ENCODE data around the gene ZDHHC9. TPM values are rescaled to one million over a fixed set of nuclear protein-coding genes. Genes with fewer than 3 reads are reported as not detected.
A peak's percentile ranks its signal among the peaks of the same experiment; 100 is the strongest.

ZDHHC9 gene
- total and polyA plus RNA-seq, 8 donors, result 34.3 to 89.2 (median 38.4) TPM

DNA sequence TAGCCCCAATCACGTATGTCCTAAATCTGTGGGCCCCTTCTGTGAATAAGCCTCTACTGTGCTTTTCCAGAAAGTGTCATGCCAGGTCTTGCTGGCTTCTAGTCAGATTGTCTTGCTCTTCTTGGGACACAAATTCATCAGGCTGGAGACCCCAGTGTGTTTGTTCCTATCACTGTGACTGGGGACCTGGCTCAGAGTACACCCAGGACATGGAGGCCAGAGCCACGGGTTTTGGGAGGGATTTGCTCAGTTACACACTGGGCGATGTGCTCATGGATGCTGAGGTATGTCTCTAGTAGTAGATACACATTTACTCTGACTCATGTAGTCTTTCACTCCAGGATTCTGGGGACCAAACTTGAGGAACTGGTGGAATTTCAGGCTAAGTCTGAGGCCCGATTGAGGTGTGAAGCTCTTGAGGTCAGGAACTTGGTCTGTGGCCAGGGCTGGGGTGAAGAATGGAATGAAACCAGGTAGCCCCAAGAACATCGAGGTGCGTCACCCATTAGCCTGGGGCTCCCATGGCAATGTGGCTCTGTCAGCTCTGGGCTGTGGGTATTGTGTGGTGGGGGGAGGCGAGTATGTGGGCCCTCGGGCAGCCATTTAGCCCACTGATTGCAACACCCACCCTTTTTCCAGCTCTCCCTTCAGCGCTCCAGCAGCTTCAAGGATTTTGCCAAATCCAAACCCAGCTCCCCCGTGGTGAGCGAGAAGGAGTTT, 56.2 kb downstream of the ZDHHC9 start:
- intact Hi-C loops (cut with DNase I), result no loop called here
- DNase-seq, result no peak
- TF ChIP-seq, protein P1, sequence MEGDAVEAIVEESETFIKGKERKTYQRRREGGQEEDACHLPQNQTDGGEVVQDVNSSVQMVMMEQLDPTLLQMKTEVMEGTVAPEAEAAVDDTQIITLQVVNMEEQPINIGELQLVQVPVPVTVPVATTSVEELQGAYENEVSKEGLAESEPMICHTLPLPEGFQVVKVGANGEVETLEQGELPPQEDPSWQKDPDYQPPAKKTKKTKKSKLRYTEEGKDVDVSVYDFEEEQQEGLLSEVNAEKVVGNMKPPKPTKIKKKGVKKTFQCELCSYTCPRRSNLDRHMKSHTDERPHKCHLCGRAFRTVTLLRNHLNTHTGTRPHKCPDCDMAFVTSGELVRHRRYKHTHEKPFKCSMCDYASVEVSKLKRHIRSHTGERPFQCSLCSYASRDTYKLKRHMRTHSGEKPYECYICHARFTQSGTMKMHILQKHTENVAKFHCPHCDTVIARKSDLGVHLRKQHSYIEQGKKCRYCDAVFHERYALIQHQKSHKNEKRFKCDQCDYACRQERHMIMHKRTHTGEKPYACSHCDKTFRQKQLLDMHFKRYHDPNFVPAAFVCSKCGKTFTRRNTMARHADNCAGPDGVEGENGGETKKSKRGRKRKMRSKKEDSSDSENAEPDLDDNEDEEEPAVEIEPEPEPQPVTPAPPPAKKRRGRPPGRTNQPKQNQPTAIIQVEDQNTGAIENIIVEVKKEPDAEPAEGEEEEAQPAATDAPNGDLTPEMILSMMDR (IDR thresholded peaks at IDR 0.05), result no peak

DNA sequence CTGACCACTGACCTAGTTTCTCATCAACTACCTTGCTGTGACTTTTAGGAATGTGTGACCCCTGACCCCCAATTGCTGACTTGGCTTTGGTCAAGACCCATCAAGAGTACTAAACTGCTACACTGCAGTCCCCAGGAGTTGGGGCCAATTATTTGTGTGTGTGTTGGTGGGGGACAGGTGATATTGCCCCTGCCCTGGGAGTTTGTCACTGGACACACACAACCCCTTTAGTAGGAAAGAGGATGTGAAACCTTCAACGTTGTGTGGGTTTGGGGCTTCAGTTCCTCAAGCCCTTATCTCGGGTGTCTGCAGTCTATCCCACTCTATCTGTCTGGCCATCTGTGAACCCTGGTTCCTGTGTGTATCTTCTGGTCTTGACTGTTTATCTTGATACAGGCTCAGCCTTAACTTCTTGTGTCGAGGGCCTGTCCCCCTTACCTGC, 57.5 kb downstream of the ZDHHC9 start:
- DNase-seq, result no peak
- intact Hi-C loops (cut with DNase I), result no loop called here
- Histone ChIP-seq H3K27me3 (no peaks in the 10 kb centered on the region), H3K4me3 (no peak overlapping the region), H3K27ac (no peak overlapping the region), H3K4me1 (peaks cover 0 to 4% of the 10 kb centered on the region in 2 donors), H3K36me3 (peaks cover 0 to 30% of the 10 kb centered on the region in 2 donors), H3K9me3 (no peaks in the 10 kb centered on the region)
- TF ChIP-seq, protein P1 (IDR thresholded peaks at IDR 0.05), result no peak
- no peak for ATAC-seq

More for the DNA sequence above, 56.2 kb downstream of the ZDHHC9 start:
- no peaks in the 10 kb centered on the region for H3K9me3 ChIP-seq
- H3K36me3 ChIP-seq, result peaks cover 0 to 43% of the 10 kb centered on the region in 2 donors
- H3K4me3 ChIP-seq, result no peak overlapping the region
- no peak for ATAC-seq
- no peaks in the 10 kb centered on the region for H3K27me3 ChIP-seq
- peaks cover 0 to 4% of the 10 kb centered on the region in 2 donors for H3K4me1 ChIP-seq
- H3K27ac ChIP-seq, result no peak overlapping the region

DNA sequence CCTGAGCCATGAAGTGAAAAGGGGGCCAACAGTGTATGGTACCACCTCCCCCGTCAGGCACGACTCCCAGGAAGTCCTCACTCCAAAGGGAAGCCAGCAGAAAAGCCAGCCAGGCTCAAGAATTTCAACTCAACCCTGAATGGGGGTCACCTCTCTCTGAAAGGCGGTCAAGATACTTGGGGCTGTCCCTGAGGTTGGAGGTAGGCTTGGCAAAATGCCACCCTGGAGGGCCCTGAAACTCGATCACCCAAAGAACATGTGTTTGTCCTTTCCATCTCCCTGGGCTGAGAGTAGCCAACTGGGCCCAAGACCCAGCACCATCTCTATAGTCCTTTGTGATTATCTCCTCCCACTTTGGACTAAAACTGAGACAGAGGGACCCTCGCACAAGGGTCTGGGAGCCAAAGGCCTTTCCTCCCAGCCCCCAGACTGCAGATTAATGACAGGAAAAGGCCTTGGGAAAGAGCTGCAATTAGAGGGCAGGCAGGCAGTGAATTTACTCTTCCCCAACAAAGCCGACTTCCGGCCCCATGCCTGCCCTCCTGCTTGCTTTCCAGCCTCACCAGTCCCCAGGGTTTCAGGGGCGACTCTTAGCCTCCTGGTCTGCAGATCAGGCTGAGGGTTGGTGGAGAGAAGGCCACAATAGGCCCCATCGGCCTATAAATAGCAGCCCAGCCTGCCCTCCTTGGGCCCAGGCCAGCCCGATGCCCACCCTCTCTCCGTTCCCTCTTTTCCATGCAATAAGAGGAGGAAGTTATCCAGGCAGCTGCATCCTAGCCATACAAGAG, 58.3 kb downstream of the ZDHHC9 start:
- H3K4me1 ChIP-seq, result peaks cover 0 to 4% of the 10 kb centered on the region in 2 donors
- peak overlapping the region in 1 of 2 donors; percentile 16 for H3K4me3 ChIP-seq
- DNase-seq (no peak), ATAC-seq (no peak)
- no peak overlapping the region for H3K27ac ChIP-seq
- no peaks in the 10 kb centered on the region for H3K9me3 ChIP-seq
- intact Hi-C loops (cut with DNase I), result no loop called here
- H3K36me3 ChIP-seq, result peaks cover 0 to 21% of the 10 kb centered on the region in 2 donors
- H3K27me3 ChIP-seq, result no peaks in the 10 kb centered on the region
- TF ChIP-seq, protein P1 (IDR thresholded peaks at IDR 0.05), result no peak

DNA sequence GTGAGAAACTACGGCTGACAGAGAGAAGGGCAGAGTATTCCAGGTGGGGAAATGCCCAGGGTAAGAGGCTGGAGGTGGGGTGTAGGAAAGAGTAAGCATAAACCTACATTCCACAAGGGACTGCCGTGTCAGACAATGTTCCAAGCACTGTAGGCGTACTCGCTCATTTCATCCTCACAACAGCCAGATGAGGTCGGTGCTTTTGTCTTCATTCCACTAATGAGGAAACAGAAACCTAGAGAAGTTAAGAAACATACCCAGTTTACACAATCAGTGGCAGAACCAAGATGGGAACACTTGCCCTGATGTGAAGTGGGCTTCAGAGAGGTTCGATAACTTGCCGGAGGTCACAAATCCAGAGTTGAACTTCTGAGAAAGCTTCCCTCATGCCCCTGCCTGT, 59.3 kb downstream of the ZDHHC9 start:
- peak overlapping the region in 1 of 2 donors; percentile 33 for H3K27ac ChIP-seq
- intact Hi-C loops (cut with DNase I), result no loop called here
- peaks cover 0 to 4% of the 10 kb centered on the region in 2 donors for H3K4me1 ChIP-seq
- TF ChIP-seq, protein P1 (IDR thresholded peaks at IDR 0.05), result no peak
- H3K9me3 ChIP-seq, result no peaks in the 10 kb centered on the region
- DNase-seq (no peak), ATAC-seq (no peak)
- H3K4me3 ChIP-seq, result peak overlapping the region in 1 of 2 donors; percentile 56
- peaks cover 0 to 13% of the 10 kb centered on the region in 2 donors for H3K36me3 ChIP-seq
- no peaks in the 10 kb centered on the region for H3K27me3 ChIP-seq

DNA sequence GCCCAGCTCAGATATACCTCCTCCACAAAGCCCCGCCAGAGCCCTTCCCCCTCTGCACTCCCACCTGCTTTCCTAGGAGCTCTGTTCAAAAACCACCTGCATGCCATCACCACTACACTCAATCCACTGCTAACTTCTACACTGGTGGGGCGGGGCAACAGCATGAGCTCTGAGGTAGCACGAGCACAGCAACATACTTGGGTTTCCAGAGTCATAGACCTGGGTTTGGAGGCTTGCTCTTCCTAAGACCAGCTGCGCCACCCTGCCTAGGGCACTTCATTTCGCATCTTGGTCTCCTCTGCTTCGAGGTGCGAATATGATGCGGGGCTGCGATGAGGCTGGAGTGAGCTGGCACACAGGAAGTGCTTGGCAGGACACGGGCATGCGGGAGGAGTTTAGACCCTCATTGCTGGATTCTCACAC, 60.4 kb downstream of the ZDHHC9 start:
- intact Hi-C loops (cut with DNase I), result no loop called here
- Histone ChIP-seq H3K4me3 (peak overlapping the region in 1 of 2 donors; percentile 56), H3K36me3 (peaks cover 0 to 4% of the 10 kb centered on the region in 2 donors), H3K27ac (peak overlapping the region in 1 of 2 donors; percentile 33), H3K4me1 (peaks cover 0 to 12% of the 10 kb centered on the region in 2 donors), H3K9me3 (no peaks in the 10 kb centered on the region), H3K27me3 (no peaks in the 10 kb centered on the region)
- TF ChIP-seq, protein P1 (IDR thresholded peaks at IDR 0.05), result no peak
- DNase-seq, result no peak
- ATAC-seq, result no peak

All from left lung (tissue), 10 donors.